SIG-M5 (cell line): ENCODE measurements around the gene NELL2.
"Not testable (repeated sequence)": the region's sequence is repeated elsewhere in the genome, so short reads cannot be mapped to it uniquely, and the experiment has no call there.

Experiments used
- DNase-seq: peaks from one replicate; lab custom pipeline; 2025; lab: John Stamatoyannopoulos, UW

NELL2 gene

GRCh38 chr12:44875954-44876543 is at the start of gene NELL2:
Gene NELL2 (minus strand): TSS chr12:44876315. CDS start chr12:44875869, 446 bp downstream.
- DNase-seq: no peak

DNA sequence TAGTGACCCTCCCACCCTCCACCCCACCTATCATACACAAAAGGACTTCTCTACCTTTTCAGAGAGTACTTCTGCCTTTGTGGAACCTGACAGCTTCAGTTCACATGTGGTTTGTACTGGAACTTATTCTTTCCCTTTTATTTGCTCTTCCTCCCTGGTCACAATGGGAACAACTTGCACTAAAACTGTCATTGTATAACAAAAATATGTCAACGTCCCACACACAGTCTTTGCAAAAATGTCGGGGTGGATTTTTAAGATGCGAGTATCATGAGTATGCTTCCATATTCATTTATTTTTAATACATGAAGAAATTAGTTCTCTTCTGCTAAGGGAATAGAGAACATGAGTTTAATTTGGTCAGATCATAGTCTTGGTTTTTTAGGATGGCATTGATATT is 45.6 kb upstream of the NELL2 start:
- no peak for DNase-seq

DNA sequence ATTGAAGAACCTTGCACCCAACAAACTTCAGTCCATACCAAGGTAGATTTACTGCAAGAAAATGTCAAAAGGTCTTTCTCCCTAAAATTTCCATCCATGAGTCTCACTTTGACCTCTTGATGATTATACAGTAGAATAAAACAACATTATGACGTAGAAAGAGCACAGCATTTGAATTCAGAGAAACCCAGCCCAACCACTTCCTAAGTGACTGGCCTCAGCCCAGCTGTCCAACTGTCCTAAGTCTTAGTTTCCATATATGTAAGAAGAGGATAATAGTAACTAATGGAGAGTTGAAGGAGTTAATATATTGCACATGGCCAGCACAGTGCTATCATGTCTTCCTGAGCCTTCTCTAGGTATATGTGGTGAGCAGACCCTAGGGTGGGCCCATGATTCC is 41.0 kb upstream of the NELL2 start:
- no peak for DNase-seq

DNA sequence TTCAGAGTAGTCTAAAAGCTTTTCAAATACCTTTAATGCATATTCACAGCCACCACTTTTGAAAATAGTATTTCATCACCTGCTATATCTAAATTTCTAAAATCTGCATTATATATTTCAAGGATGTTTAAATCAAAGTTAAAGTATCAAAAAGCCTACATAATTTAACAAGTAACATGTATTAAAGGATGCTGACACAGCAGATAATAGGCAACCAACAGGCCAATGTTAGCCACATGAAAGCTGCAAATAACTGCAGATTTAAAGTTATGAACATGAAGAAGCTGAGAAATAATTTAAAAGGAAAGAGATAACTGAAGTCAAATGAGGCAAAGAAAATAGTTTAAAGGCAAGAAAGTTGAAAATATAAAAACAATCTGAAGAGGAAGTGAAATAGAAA is 39.8 kb upstream of the NELL2 start:
- no peak for DNase-seq

DNA sequence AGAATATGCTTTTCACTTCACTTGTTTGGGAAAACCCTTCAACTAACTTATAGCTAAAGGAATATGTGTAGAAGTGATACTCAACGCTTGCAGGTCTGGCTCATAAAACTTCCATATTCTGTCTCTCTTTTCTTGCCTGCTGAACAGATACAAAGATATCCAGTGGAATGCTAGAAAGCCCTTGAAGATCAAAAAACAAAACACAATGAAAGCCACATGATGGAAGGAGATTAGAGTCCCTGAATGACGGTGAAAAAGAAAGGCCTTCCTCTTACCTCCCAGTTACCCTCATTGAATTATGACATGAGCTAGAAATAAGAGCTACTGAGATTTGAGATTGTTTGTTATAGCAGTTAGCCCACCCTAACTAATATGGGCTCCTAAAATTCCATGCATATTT is 28.2 kb upstream of the NELL2 start:
- DNase-seq: no peak

- not testable (repeated sequence) for DNase-seq
Observed at GRCh38 chr12:44898108-44898507, 22.0 kb upstream of the NELL2 start.

DNA sequence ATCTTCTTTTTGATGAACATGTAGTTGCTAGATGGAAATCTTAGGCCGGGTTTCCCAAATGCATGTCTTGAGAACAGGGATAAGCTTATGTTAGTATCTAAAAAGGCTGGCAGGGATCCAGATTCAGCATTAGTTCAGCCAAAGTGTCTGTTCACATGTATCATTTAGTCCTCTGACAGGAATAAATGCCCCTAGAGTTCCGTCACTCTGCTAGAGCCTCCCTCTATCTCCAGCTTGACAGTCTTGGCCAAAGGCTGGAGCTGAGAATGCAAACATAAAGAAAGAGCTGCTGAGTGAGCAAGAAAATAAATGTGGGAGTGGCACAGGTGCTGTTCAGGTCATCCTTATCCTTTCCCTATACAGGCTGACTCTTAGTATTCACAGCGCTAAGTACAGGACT is 13.8 kb upstream of the NELL2 start:
- DNase-seq: no peak

- DNase-seq: no peak
Observed at GRCh38 chr12:44889162-44889561, 13.0 kb upstream of the NELL2 start.

- no peak for DNase-seq
Observed at GRCh38 chr12:44885902-44886301, 9.8 kb upstream of the NELL2 start.

- no peak for DNase-seq
Observed at GRCh38 chr12:44881197-44881596, 5.1 kb upstream of the NELL2 start.

DNA sequence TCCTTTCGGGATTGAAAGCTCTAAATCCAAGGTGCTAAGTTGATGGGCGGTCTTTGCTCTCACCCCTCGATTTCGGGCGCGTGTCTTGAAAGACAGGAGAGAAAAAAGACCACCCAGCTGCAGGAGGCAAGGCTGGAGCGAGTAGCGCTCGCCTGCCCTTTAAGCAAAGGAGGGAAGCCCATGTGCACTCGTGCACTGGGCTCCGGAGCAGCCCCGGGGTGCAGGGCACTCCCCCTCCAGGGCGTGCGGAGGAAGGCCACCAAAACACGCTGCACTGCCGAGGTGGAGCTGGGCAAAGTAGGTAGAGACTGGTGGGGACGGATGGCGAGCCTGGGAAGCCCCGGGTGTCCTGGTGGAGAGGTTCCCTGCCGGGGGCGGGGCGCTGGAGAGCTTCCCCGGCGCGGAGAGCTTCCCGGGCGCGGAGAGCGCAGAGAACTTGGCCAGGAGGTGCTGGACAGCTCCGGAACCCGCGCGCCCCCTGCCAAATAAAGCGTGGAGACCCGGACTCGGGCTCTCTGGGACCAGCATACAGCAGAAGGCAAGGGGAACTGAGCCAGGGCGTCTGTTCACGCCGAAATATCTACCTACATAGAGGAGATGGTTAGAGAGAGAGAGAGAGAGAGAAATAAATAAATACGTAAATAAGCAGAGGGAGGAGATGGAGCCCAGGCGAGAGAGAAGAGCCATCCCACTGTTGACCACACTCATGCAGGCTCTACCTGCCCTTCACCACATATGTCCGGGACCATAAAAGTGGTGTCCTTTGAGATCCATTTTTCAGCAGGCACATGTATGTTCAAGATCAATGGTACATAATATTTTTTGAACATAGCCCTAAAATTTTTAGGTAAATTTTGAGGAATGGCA is 662 bp upstream of the NELL2 start:
- DNase-seq: no peak

GRCh38 chr12:44875417-44875953 is 630 bp downstream of the NELL2 start:
- no peak for DNase-seq

GRCh38 chr12:44874981-44875416 is 1.1 kb downstream of the NELL2 start:
- DNase-seq: no peak

- DNase-seq: no peak
Observed at GRCh38 chr12:44873898-44874297, 2.2 kb downstream of the NELL2 start.

DNA sequence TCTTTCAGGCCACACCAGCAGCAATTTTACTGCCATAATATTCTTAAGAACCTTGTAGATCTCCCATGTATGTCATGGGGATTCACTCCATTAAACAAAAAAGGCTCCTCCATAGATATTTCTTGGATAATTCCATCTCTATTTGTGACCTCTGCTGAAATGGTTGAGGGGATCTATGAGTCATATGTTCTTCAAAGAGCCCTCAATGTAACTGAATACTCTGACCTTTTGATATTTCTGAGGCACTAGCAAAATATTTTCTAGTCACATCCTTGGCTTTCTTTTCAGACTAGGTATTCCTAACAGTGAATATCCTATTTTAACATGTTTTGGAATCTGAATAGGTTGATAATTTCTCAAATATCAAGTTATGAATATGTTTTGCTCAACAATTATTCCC is 6.6 kb downstream of the NELL2 start:
- DNase-seq: no peak

DNA sequence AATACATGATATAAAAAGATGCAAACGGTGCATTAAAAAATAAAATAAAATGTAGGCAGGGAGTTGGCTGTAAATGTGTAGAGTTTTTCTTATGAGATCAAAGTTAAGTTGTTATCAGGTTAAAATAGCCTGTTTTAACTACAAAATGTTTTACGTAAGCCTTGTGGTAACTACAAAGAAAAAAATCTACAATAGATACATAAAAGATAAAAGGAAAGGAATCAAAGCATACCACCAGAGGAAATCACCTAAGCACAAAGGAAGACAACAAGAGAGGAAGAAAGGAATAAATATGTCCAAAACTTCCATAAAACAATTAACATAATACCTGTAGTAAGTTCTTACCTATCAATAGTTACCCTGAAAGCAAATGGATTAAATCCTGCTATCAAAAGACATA is 12.2 kb downstream of the NELL2 start:
- no peak for DNase-seq

DNA sequence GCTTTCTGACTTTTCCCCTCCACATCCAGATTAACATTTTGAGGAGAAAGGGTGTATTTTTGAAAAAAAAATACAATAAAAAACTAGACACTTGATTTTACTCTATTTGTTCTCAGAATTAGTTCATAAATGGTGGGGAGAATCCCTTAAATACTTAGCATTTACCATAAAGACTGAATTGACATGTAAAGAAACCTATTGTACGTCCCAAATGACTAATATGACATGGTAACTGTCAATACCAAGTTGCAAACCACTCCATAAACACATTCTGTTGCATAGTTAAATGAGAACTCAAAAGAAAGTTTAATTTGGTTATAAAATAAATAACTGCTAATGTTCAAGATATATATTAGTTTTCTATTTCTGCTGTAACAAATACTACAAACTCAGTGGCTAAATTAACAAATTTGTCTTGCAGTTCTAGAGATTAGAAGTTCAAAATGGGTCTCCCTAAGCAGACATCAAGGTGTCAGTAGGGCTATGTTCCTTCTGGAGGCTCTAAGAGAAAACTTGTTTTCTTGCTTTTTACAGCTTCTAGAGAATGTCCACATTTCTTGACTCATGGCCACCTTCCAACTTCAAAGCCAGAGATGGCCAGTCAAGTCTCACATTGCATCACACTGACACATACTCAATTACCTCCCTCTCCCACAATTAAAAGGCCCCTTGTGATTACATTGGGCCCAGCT is 16.0 kb downstream of the NELL2 start:
- DNase-seq: no peak

DNA sequence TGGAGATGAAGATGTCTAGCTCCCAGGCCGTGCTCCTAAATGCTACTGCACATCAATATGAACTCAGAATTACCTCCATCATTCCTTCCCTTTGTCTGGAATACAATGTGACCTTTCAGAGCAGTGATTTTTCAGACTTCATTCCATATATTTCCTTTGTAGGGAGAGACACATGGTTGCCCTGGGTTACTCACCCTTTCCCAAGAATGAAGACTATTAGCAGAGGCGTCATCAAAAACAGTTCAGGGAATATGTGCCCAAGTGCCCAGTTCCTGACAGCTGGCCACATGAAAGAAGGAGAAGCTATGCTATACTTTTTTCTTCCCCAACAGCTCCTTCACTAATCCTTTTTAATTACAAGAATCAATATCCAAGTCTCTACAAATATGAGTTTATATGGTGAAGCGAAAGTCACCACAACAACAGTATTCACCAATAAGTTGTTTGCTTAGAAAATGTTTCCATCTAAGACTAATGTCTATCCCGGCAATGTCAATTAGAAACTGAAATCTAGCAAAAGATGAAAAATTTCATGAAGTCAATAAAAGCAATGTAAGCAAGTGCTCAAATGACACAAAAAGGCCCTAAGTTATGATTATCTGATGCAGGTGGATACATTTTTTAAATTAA is 17.8 kb downstream of the NELL2 start:
- DNase-seq: no peak

DNA sequence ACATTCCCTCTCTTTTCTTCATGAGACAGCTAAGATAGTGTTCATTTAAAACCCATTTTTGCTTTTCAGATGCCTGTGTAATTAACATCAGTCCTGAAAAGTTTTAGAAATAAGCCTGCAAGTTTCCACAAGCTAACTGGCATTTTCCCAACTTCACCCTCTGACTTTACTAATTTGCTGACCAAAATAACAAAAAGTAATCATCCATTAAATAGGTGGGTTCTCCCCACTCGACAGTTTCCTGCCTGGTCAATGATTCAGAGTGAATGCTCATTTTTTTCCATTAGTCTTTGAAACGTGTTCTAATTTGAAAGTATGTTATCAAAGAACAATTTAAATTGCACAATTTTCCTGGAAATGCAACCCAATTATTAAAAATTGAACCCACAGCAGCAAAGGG is 23.6 kb downstream of the NELL2 start:
- DNase-seq: no peak

GRCh38 chr12:44851586-44851985 is 24.5 kb downstream of the NELL2 start:
- no peak for DNase-seq

GRCh38 chr12:44848703-44849085 is 27.4 kb downstream of the NELL2 start:
- DNase-seq: no peak
